ENCODE measurements around the gene CCBE1. TPM values are rescaled to one million over a fixed set of nuclear protein-coding genes. Genes with fewer than 3 reads are reported as not detected.
"Not testable (repeated sequence)": the region's sequence is repeated elsewhere in the genome, so short reads cannot be mapped to it uniquely, and the experiment has no call there.

The CCBE1 gene
- total RNA-seq: not detected

DNA sequence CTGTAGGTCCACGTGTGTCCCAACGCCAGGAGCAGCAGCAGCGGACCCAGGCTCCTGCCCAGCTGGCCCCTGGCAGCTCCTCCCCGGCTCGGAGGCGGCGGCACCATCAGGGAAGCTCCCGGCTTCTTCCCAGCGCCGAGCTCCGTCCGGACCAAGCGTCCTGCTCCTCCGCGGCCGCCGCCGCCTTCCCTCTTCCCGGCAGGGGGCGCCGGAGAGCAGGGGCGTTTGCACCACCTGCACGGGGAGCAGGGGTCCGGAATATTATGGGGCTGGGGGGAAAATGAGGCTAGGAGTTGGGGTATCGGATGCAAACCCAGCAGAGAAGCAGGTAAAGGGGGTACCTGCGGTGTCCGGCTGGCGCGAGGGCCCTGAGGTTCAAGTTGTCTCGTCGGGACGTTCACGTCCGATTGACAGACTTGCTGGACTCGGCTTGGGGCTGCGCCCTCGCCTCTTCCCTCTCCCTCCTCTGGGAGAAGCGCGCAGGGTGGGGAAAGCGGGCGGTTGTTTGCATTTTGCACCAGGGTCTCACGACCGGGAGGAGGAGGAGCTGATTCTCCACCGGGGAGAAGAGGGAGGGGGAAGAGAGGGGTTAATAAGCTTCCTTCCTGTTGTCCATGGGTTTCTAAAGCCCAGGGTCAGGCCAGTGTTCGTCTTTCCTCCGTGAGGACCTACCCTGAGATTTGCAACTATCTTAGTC lies at the start of gene CCBE1:
Gene CCBE1, minus strand, starts transcription at position 188 of the 697 bp plus-strand sequence.
- DNase-seq (ENCODE audit: low spot score) (no peak), ATAC-seq (peak; percentile 27 to 28)
- Mint-ChIP-seq H3K36me3 (peaks cover 5% of the 10 kb centered on the region), H3K27ac (no peak within 1 kb of the TSS), H3K9me3 (no peaks in the 10 kb centered on the region), H3K27me3 (peaks cover 19 to 40% of the 10 kb centered on the region in 2 donors), H3K4me3 (no peak within 1 kb of the TSS), H3K4me1 (ENCODE audit: low read depth in 2 of 2) (peaks cover 2 to 7% of the 10 kb centered on the region in 2 donors)

DNA sequence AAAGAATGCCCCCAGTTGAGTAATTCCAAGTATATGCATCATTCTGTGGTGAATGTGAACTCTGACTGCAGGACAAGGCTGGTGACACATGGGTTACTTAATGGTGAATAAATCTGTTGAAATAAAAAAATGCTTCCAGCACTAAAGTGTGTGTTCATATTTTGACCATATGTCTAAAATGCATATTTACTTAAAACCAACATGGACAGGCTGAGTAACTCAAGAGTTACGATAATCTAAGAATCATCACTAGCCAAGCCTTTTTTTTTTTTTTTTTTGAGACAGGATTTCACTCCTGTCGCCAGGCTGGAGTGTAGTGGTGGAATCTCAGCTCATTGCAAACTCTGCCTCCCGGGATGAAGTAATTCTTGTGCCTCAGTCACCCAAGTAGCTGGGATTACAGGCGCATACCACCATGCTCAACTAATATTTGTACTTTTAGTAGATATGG lies 47.1 kb upstream of the CCBE1 start:
- H3K9me3 Mint-ChIP-seq: peaks cover 3% of the 10 kb centered on the region
- no peak overlapping the region for H3K4me3 Mint-ChIP-seq
- no peak overlapping the region for H3K27ac Mint-ChIP-seq
- H3K36me3 Mint-ChIP-seq: no peaks in the 10 kb centered on the region
- peaks cover 0 to 14% of the 10 kb centered on the region in 2 donors for H3K27me3 Mint-ChIP-seq
- DNase-seq (ENCODE audit: low spot score): no peak
- no peak for ATAC-seq
- no peaks in the 10 kb centered on the region for H3K4me1 Mint-ChIP-seq (ENCODE audit: low read depth in 2 of 2)

DNA sequence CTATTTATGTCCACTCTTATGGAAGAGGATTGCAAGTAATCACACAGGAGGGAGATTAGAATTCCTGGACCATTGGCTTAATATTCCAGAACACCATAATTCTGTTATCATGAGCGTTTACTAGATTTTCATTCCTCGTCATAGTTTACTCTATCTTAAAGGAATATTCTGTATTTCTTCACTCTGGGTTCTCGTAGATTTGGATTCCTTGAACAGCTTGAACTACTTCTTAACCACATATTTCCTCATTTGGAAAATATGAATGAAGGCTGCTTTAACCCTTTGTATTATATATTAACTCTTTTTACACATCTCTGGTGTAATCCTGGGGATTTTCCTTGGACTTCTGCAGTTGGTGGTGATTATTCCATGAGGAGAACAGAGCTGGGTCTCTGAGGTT lies 46.3 kb upstream of the CCBE1 start:
- Mint-ChIP-seq H3K36me3 (no peaks in the 10 kb centered on the region), H3K27me3 (peaks cover 0 to 11% of the 10 kb centered on the region in 2 donors), H3K27ac (no peak overlapping the region), H3K9me3 (peaks cover 1% of the 10 kb centered on the region), H3K4me1 (ENCODE audit: low read depth in 2 of 2) (no peaks in the 10 kb centered on the region), H3K4me3 (no peak overlapping the region)
- DNase-seq (ENCODE audit: low spot score): no peak
- ATAC-seq: no peak

DNA sequence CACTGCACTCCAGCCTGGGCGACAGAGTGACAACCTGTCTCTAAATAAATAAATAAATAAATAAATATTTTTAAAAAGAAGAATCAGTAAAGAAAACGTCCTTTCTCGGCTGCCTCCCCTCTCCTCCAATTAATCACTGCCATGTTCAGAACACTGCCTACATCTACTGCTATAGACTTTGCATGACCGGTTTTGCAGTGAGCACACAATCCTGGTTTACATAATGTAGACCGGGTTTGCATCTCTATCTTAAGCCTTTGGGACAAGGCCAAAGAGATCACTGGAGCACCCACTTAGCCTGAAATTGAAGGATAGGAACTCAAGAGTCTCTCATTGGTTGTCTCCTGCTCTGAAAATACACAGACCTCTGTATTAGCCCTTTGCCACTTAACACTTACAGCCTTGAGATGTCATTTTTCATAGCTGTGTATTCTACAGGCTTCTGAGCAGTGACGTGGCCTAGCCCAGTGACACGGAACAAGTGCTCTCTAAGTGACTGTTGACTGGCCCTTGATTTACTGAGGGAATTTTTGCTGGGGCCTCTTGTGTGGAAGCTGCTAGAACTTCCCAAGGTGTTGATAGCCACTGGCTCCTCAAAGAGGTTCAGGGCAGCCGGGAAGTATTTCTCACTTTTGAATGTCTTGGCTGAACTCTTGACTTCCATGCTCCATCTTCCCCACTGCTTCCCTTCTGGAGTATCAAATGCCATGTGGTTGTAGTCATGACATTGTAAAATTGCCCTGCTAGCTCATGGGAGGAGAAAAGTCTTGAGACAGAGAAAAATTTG lies 45.3 kb upstream of the CCBE1 start:
- H3K27ac Mint-ChIP-seq: no peak overlapping the region

DNA sequence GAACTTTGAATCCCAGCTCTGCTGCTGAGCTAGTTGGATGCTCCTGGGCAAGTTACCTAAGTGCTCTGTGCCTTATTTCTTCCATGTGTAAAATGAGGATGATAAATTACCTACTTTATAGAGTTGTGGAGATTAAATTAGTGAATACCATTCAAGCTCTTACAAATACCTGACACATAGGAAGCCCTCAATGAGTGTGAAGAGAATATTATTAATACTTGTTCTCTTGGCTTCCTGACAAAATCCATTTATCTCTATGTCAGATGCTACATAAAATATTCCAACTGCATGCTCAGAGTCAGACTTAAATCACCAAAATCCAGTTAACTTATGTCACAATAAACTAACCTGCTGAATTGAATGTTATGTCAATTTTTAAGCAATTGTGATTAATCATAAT lies 42.9 kb upstream of the CCBE1 start:
- Mint-ChIP-seq H3K27me3 (peaks cover 0 to 2% of the 10 kb centered on the region in 2 donors), H3K9me3 (no peaks in the 10 kb centered on the region), H3K27ac (no peak overlapping the region), H3K36me3 (no peaks in the 10 kb centered on the region), H3K4me3 (no peak overlapping the region), H3K4me1 (ENCODE audit: low read depth in 2 of 2) (no peaks in the 10 kb centered on the region)
- no peak for ATAC-seq
- DNase-seq (ENCODE audit: low spot score): no peak

More for the DNA sequence above, 45.3 kb upstream of the CCBE1 start:
- ATAC-seq (no peak), DNase-seq (ENCODE audit: low spot score) (no peak)
- no peaks in the 10 kb centered on the region for H3K36me3 Mint-ChIP-seq
- no peaks in the 10 kb centered on the region for H3K9me3 Mint-ChIP-seq
- no peak overlapping the region for H3K4me3 Mint-ChIP-seq
- peaks cover 0 to under 1% of the 10 kb centered on the region in 2 donors for H3K27me3 Mint-ChIP-seq
- H3K4me1 Mint-ChIP-seq (ENCODE audit: low read depth in 2 of 2): no peaks in the 10 kb centered on the region

DNA sequence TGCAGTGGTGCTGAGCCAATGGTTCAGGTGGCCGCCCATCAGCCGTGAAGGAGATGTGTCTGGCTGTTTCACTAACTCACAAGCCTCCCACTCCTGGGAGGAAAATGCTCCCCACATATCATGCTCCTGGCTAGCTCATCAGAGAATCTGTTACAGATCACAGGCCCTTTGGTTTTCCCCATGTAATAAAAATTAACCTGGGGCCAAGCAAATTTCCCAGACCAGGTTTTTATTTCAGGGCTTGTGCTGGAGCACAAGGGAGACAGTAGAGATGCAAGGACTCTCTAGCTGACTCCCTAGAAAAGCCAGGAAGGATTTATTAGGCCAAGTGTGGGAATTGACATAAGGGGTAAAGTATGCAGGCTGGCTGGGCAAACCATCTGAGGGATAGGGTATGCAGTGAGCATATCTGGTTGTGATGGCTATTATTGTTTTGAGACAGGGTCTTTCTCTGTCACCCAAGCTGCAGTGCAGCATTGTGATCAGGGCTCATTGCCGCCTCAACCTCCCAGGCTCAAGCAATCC lies 40.6 kb upstream of the CCBE1 start:
- H3K4me1 Mint-ChIP-seq (ENCODE audit: low read depth in 2 of 2): no peaks in the 10 kb centered on the region

DNA sequence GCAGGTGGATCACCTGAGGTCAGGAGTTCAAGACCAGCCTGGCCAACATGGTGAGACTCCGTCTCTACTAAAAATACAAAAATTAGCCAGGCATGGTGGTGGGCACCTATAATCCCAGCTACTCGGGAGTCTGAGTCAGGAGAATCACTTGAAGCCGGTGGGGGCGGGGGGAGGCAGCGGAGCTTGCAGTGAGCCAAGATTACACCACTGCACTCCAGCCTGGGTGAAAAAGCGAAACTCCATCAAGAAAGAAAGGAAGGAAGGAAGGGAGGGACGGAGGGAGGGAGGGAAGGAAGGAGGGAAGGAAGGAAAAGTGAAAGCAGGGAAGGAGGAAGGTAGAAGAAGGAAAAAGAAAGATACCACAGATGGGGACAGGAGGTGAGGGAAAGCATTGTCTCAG lies 40.1 kb upstream of the CCBE1 start:
- H3K27me3 Mint-ChIP-seq; H3K4me3 Mint-ChIP-seq; ATAC-seq; H3K9me3 Mint-ChIP-seq; H3K4me1 Mint-ChIP-seq (ENCODE audit: low read depth in 2 of 2); H3K27ac Mint-ChIP-seq; H3K36me3 Mint-ChIP-seq; DNase-seq (ENCODE audit: low spot score): not testable (repeated sequence)

More for the DNA sequence above, 40.6 kb upstream of the CCBE1 start:
- no peak for DNase-seq (ENCODE audit: low spot score)
- ATAC-seq: no peak
- no peaks in the 10 kb centered on the region for H3K9me3 Mint-ChIP-seq
- H3K27me3 Mint-ChIP-seq: peaks cover 0 to 2% of the 10 kb centered on the region in 2 donors
- H3K4me3 Mint-ChIP-seq: no peak overlapping the region
- no peaks in the 10 kb centered on the region for H3K36me3 Mint-ChIP-seq
- no peak overlapping the region for H3K27ac Mint-ChIP-seq

DNA sequence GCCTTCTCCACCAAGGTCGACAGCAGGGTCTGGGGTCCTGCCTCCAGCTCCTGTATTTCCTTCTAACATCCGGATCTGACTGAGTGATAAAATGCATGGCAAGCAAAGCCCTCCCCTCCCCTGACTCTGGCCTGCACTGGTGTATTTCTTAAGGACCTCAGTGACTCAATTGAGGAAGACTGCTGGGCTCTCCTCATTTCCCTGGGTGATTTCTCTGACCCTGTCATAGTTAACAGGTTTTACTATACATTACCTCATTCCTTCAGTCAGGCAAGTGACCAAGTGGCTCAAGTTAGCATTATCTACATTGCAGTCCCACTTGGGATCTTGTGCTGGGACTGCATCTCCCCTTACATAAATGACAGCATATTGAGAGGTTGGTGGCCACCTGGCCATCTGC lies 38.8 kb upstream of the CCBE1 start:
- no peaks in the 10 kb centered on the region for H3K9me3 Mint-ChIP-seq
- H3K4me3 Mint-ChIP-seq: no peak overlapping the region
- H3K27ac Mint-ChIP-seq: no peak overlapping the region
- no peaks in the 10 kb centered on the region for H3K4me1 Mint-ChIP-seq (ENCODE audit: low read depth in 2 of 2)
- ATAC-seq: no peak
- DNase-seq (ENCODE audit: low spot score): no peak
- no peaks in the 10 kb centered on the region for H3K36me3 Mint-ChIP-seq
- H3K27me3 Mint-ChIP-seq: peaks cover 0 to 2% of the 10 kb centered on the region in 2 donors

DNA sequence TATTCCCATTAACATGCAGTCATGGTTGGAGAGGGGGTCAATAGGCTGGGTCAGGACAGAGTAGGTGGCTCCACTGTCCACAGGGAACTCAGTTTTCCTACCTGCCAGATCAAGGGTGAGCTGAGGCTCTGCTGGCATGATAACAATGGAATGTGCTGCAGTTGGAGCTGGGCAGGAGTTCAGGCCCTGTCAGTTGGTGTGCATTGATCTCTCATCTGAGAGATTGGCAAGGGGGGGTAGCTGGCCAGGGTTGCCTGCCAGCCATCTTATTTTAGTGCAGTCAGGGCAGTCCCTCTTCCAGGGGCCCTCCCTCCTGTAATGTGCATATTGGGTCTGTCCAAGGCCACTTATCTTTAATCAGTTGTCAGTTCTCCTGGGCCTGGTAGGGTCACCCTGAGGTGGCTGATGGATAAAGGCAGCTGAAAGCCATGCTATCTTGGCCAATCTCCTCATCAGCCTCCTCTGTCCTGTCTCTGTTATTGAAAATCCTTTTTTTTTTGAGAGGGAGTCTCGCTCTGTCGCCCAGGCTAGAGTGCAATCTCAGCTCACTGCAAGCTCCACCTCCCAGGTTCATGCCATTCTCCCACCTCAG lies 38.1 kb upstream of the CCBE1 start:
- ATAC-seq: no peak
- H3K27me3 Mint-ChIP-seq: peaks cover 0 to 2% of the 10 kb centered on the region in 2 donors

DNA sequence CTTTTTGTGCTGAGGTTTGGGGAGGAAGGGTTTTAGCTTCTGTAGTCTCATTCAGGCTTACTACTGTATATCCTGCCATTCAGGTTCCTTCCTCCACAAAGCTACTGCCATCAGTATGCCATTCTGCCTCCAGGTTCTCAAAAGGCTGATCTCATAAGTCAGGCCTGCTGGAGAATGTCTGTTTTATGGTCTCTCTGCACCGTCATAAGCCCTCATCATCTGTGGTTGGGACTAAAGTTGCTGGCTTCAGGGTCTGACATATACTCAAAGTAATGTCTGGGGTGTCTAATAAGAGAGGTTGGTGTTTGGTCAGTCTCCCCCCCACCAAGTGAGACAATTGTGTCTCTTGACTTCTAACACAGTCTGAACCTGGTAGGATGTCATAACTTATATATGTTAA lies 36.2 kb upstream of the CCBE1 start:
- peaks cover 0 to 2% of the 10 kb centered on the region in 2 donors for H3K27me3 Mint-ChIP-seq

More for the DNA sequence above, 38.1 kb upstream of the CCBE1 start:
- DNase-seq (ENCODE audit: low spot score): no peak
- no peak overlapping the region for H3K27ac Mint-ChIP-seq
- H3K36me3 Mint-ChIP-seq: no peaks in the 10 kb centered on the region
- H3K4me1 Mint-ChIP-seq (ENCODE audit: low read depth in 2 of 2): no peaks in the 10 kb centered on the region
- H3K9me3 Mint-ChIP-seq: no peaks in the 10 kb centered on the region
- H3K4me3 Mint-ChIP-seq: no peak overlapping the region

DNA sequence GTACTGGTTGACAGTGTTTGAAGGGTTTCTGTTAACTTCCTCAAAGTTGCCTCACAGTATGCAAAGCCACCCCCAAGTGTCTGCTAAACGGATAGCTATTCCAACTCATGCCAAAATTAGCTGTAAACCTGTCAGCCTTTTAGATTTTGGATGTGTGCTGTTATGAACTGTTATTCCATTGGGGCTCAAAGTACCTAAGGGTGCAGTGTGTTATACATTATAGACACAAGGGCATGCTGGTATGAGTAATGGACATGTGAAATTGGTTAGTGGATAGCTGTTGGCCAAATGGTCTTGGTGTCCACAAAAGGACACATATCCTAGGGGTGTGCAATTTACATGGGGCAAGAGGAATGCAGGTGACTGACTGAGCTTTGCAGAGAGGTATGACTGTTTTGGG lies 33.7 kb upstream of the CCBE1 start:
- DNase-seq (ENCODE audit: low spot score) (no peak), ATAC-seq (no peak)
- Mint-ChIP-seq H3K36me3 (no peaks in the 10 kb centered on the region), H3K4me1 (ENCODE audit: low read depth in 2 of 2) (no peaks in the 10 kb centered on the region), H3K4me3 (no peak overlapping the region), H3K27ac (no peak overlapping the region), H3K9me3 (no peaks in the 10 kb centered on the region), H3K27me3 (no peaks in the 10 kb centered on the region)

More for the DNA sequence above, 36.2 kb upstream of the CCBE1 start:
- no peaks in the 10 kb centered on the region for H3K36me3 Mint-ChIP-seq
- no peak for ATAC-seq
- no peak for DNase-seq (ENCODE audit: low spot score)
- no peaks in the 10 kb centered on the region for H3K9me3 Mint-ChIP-seq
- no peak overlapping the region for H3K4me3 Mint-ChIP-seq
- H3K27ac Mint-ChIP-seq: no peak overlapping the region
- no peaks in the 10 kb centered on the region for H3K4me1 Mint-ChIP-seq (ENCODE audit: low read depth in 2 of 2)

DNA sequence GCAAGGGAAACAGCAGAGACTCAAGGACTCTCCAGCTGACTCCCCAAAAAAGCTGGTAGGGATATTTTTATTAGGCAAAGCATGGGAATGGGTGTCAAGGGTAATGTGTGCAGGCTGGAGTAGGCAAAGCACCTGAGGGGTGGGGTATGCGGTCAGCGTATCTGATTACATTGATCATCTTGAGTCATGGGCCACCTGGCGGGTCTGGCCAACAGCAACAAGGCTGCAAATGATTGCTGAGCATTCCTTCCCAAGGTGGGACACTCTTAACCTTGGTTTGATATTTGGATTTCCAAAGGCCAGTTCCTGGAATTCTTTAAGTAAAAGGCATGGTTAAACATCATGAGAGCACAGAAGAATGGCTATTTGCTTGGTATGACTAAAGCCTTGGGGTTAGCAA lies 32.6 kb upstream of the CCBE1 start:
- Mint-ChIP-seq H3K36me3 (no peaks in the 10 kb centered on the region), H3K27ac (no peak overlapping the region), H3K9me3 (no peaks in the 10 kb centered on the region), H3K4me3 (no peak overlapping the region), H3K4me1 (ENCODE audit: low read depth in 2 of 2) (no peaks in the 10 kb centered on the region), H3K27me3 (no peaks in the 10 kb centered on the region)
- DNase-seq (ENCODE audit: low spot score) (no peak), ATAC-seq (no peak)

DNA sequence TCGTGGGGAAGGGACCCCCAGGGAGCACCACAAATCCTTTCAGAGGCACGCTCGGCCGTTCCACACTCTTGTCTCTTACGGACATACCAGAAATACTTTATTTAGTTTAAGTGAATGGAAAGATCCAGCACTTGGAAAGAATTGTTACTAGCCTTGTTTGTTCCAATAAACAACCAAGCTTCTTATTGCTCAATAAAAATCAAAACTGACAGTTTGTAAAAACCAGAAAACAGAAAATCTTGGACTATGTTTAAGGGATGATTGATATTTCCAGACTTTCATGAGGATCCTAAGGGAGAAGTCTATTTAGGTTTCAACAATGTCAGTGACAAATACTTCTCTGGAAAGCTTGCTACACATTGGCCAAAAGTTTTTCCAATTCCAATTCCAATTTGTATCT lies 31.6 kb upstream of the CCBE1 start:
- Mint-ChIP-seq H3K36me3 (no peaks in the 10 kb centered on the region), H3K9me3 (no peaks in the 10 kb centered on the region), H3K27ac (no peak overlapping the region), H3K4me1 (ENCODE audit: low read depth in 2 of 2) (no peaks in the 10 kb centered on the region), H3K27me3 (no peaks in the 10 kb centered on the region), H3K4me3 (no peak overlapping the region)
- ATAC-seq (no peak), DNase-seq (ENCODE audit: low spot score) (no peak)

DNA sequence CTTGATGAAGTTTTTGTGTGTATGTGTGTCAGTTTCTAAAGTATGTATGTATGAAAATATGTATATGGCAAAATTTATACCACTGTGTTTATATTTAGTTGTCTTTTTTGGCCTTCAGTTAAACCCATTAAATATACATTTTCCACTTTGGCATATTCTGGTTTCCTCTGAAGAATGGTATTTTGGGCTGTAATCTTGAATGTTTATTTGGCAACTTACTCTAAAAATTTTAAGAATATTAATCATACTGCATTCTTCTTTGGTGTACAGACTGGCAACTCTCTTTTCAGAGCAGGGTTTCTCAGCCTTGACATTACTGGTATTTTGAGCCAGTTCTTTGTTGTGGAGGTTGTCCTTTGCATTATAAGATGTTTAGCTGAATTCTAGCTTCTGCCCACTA lies 27.9 kb upstream of the CCBE1 start:
- Mint-ChIP-seq H3K27me3 (no peaks in the 10 kb centered on the region), H3K4me3 (no peak overlapping the region), H3K9me3 (no peaks in the 10 kb centered on the region), H3K27ac (no peak overlapping the region), H3K4me1 (ENCODE audit: low read depth in 2 of 2) (no peaks in the 10 kb centered on the region), H3K36me3 (no peaks in the 10 kb centered on the region)
- DNase-seq (ENCODE audit: low spot score) (no peak), ATAC-seq (no peak)
